GF-D8 (cell line): ENCODE data around the gene ACTG2.
"Not testable (repeated sequence)": the region's sequence is repeated elsewhere in the genome, so short reads cannot be mapped to it uniquely, and the experiment has no call there.

Experiments used
- DNase-seq: peaks from one replicate; lab custom pipeline; 2025; lab: John Stamatoyannopoulos, UW

The ACTG2 gene

GRCh38 chr2:73893764-73894474, 1.1 kb downstream of the ACTG2 start:
- no peak for DNase-seq

GRCh38 chr2:73894475-73894850, 1.7 kb downstream of the ACTG2 start:
- DNase-seq: no peak

GRCh38 chr2:73894877-73895276, 2.1 kb downstream of the ACTG2 start:
- no peak for DNase-seq

- no peak for DNase-seq
Observed at GRCh38 chr2:73895473-73895872, 2.7 kb downstream of the ACTG2 start.

GRCh38 chr2:73896362-73897239, 3.8 kb downstream of the ACTG2 start:
- no peak for DNase-seq

GRCh38 chr2:73897240-73897583, 4.4 kb downstream of the ACTG2 start:
- DNase-seq: no peak

GRCh38 chr2:73897934-73898333, 5.1 kb downstream of the ACTG2 start:
- no peak for DNase-seq

- no peak for DNase-seq
Observed at GRCh38 chr2:73899801-73900336, 7.1 kb downstream of the ACTG2 start.

- no peak for DNase-seq
Observed at GRCh38 chr2:73901143-73901542, 8.3 kb downstream of the ACTG2 start.

- DNase-seq: no peak
Observed at GRCh38 chr2:73902284-73902683, 9.5 kb downstream of the ACTG2 start.

GRCh38 chr2:73903313-73903712, 10.5 kb downstream of the ACTG2 start:
- no peak for DNase-seq

GRCh38 chr2:73903949-73904613, 11.3 kb downstream of the ACTG2 start:
- not testable (repeated sequence) for DNase-seq

GRCh38 chr2:73904952-73905351, 12.1 kb downstream of the ACTG2 start:
- DNase-seq: no peak

GRCh38 chr2:73906847-73907505, 14.2 kb downstream of the ACTG2 start:
- DNase-seq: no peak

- no peak for DNase-seq
Observed at GRCh38 chr2:73907840-73908452, 15.1 kb downstream of the ACTG2 start.

GRCh38 chr2:73908689-73909652, 16.2 kb downstream of the ACTG2 start:
- no peak for DNase-seq

GRCh38 chr2:73910873-73911547, 18.2 kb downstream of the ACTG2 start:
- no peak for DNase-seq

GRCh38 chr2:73911548-73912208, 18.9 kb downstream of the ACTG2 start:
- DNase-seq: no peak

- DNase-seq: no peak
Observed at GRCh38 chr2:73913414-73914054, 20.7 kb downstream of the ACTG2 start.
